ENCODE results near the gene ATP2B2. TPM values are rescaled to one million over a fixed set of nuclear protein-coding genes. Genes with fewer than 3 reads are reported as not detected.

The ATP2B2 gene
- total RNA-seq, 1 donor from 2014 or later: not detected

DNA sequence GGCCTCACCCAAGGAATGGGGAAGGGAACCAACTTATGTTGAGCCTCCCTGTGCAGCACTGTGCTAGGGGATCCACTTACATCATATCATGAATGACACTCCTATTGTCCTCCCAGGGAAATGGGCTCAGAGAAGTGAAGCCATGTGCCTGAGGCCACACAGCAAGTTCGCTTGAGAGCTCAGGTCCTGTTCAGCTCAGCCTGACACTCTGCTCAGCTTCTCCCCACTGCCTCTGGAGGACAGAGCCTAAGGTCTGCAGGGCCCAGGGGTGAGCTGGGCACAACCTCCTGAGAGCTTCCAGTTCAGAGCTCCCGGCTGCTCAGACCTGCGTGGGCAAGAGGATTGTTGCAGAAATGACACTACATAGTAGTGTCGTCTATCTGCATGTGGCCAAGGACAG lies 108.5 kb downstream of the ATP2B2 start:
- TF ChIP-seq EZH2phosphoT487 (IDR thresholded peaks at IDR 0.05) (no peak), EZH2 (IDR thresholded peaks at IDR 0.05) (no peak)
- TF ChIP-seq, protein P1, sequence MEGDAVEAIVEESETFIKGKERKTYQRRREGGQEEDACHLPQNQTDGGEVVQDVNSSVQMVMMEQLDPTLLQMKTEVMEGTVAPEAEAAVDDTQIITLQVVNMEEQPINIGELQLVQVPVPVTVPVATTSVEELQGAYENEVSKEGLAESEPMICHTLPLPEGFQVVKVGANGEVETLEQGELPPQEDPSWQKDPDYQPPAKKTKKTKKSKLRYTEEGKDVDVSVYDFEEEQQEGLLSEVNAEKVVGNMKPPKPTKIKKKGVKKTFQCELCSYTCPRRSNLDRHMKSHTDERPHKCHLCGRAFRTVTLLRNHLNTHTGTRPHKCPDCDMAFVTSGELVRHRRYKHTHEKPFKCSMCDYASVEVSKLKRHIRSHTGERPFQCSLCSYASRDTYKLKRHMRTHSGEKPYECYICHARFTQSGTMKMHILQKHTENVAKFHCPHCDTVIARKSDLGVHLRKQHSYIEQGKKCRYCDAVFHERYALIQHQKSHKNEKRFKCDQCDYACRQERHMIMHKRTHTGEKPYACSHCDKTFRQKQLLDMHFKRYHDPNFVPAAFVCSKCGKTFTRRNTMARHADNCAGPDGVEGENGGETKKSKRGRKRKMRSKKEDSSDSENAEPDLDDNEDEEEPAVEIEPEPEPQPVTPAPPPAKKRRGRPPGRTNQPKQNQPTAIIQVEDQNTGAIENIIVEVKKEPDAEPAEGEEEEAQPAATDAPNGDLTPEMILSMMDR (IDR thresholded peaks at IDR 0.05): no peak
- no peak overlapping the region for H3K4me2 ChIP-seq
- H3K27ac Mint-ChIP-seq: no peak overlapping the region
- H2AFZ ChIP-seq (replicated peaks): no peak overlapping the region
- peaks cover 4% of the 10 kb centered on the region for H3K27me3 Mint-ChIP-seq (ENCODE audit: insufficient read depth, low read depth)
- no peaks in the 10 kb centered on the region for H3K36me3 ChIP-seq
- H4K20me1 ChIP-seq (ENCODE audit: low read depth): no peaks in the 10 kb centered on the region
- no peaks in the 10 kb centered on the region for H3K4me1 ChIP-seq
- no peaks in the 10 kb centered on the region for H3K79me2 ChIP-seq (ENCODE audit: low read depth)
- H3K4me1 Mint-ChIP-seq: peaks cover 4% of the 10 kb centered on the region
- no peaks in the 10 kb centered on the region for H3K9me3 Mint-ChIP-seq
- H3K4me3 ChIP-seq: no peak overlapping the region
- no peak for DNase-seq (ENCODE audit: low spot score)
- no peaks in the 10 kb centered on the region for H3K9me3 ChIP-seq (ENCODE audit: low read depth)
- no peak overlapping the region for H3K4me3 Mint-ChIP-seq
- H3K36me3 Mint-ChIP-seq: no peaks in the 10 kb centered on the region
- no peaks in the 10 kb centered on the region for H3F3A ChIP-seq (ENCODE audit: low read depth)
- H3K9ac ChIP-seq: no peak overlapping the region
- H3K27me3 ChIP-seq: no peaks in the 10 kb centered on the region
- H3K27ac ChIP-seq: no peak overlapping the region

DNA sequence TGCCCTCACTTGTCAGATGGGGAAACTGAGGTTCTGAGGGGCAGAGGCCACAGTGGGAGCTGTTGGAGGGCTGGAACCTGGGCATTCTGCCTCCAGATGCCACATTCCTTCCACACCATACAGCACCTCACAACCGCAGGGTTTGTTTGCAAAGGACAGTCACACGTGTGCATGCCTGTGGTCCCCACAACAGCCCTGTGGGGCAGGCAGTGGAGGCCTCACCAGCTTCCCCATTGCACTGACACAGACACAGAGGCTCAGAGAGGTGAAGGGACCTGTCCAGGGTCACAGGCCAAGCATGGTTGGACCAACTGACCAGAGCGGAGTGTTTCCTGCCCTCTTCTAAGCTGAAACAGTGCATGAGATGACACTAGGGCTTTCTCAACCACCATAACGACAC lies 109.3 kb downstream of the ATP2B2 start:
- H3K27ac Mint-ChIP-seq: no peak overlapping the region

DNA sequence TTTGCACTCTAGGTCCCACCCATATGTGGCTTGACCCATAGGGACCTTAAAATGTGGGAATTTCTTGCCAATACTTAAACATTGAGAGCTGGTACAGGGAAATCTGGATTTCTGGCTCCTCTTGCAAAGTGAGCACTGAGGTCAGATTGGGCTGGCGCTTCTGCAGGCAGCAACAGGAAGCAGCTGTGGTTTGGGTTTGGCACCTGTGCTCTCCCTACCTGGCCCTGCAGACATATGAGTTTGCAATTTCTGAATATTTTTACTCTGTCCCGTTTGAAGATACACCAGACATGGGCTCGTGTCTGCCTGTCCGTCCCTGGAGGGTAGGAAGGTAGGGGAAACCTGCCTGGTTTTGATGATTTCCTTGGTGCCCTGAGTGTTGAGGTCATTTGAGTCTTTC lies 109.7 kb downstream of the ATP2B2 start:
- Histone ChIP-seq H3K79me2 (ENCODE audit: low read depth) (no peaks in the 10 kb centered on the region), H3K4me3 (no peak overlapping the region), H3K9ac (no peak overlapping the region), H3K36me3 (no peaks in the 10 kb centered on the region), H3K4me1 (no peaks in the 10 kb centered on the region), H3F3A (ENCODE audit: low read depth) (no peaks in the 10 kb centered on the region), H3K9me3 (ENCODE audit: low read depth) (no peaks in the 10 kb centered on the region), H3K27ac (no peak overlapping the region), H3K4me2 (no peak overlapping the region), H4K20me1 (ENCODE audit: low read depth) (no peaks in the 10 kb centered on the region), H3K27me3 (no peaks in the 10 kb centered on the region), H2AFZ (replicated peaks) (no peak overlapping the region)
- Mint-ChIP-seq H3K9me3 (no peaks in the 10 kb centered on the region), H3K4me3 (no peak overlapping the region), H3K27me3 (ENCODE audit: insufficient read depth, low read depth) (peaks cover 4% of the 10 kb centered on the region), H3K27ac (no peak overlapping the region), H3K4me1 (peaks cover 4% of the 10 kb centered on the region), H3K36me3 (no peaks in the 10 kb centered on the region)
- TF ChIP-seq EZH2phosphoT487 (IDR thresholded peaks at IDR 0.05) (no peak), EZH2 (IDR thresholded peaks at IDR 0.05) (no peak)
- TF ChIP-seq, protein P1 (IDR thresholded peaks at IDR 0.05): no peak
- no peak for DNase-seq (ENCODE audit: low spot score)

More for the DNA sequence above, 109.3 kb downstream of the ATP2B2 start:
- Histone ChIP-seq H4K20me1 (ENCODE audit: low read depth) (no peaks in the 10 kb centered on the region), H3K36me3 (no peaks in the 10 kb centered on the region), H3K27ac (no peak overlapping the region), H3K27me3 (no peaks in the 10 kb centered on the region), H3K4me3 (no peak overlapping the region), H3F3A (ENCODE audit: low read depth) (no peaks in the 10 kb centered on the region), H3K9me3 (ENCODE audit: low read depth) (no peaks in the 10 kb centered on the region), H3K9ac (no peak overlapping the region), H3K79me2 (ENCODE audit: low read depth) (no peaks in the 10 kb centered on the region), H3K4me1 (no peaks in the 10 kb centered on the region), H2AFZ (replicated peaks) (no peak overlapping the region), H3K4me2 (no peak overlapping the region)
- Mint-ChIP-seq H3K9me3 (no peaks in the 10 kb centered on the region), H3K4me1 (peaks cover 4% of the 10 kb centered on the region), H3K36me3 (no peaks in the 10 kb centered on the region), H3K27me3 (ENCODE audit: insufficient read depth, low read depth) (peaks cover 4% of the 10 kb centered on the region), H3K4me3 (no peak overlapping the region)
- no peak for DNase-seq (ENCODE audit: low spot score)
- TF ChIP-seq EZH2 (IDR thresholded peaks at IDR 0.05) (no peak), EZH2phosphoT487 (IDR thresholded peaks at IDR 0.05) (no peak)
- TF ChIP-seq, protein P1 (IDR thresholded peaks at IDR 0.05): no peak
